Suprapubic skin (tissue), 4 donors: ENCODE measurements around the gene ERN1.

Source experiments
- CTCF ChIP-seq, 2 donors: fragments of 200-600 bp in 1 of 2; fragments of 450-650 bp in 1 of 2; sonication (generic) in 1 of 2; IDR thresholded peaks; one replicate each; pipeline ENCODE4 v1.5.1; 2016 to 2019; ENCODE audit warnings: antibody characterized with exemption in 2 of 2, mild to moderate bottlenecking in 1 of 2, moderate library complexity in 1 of 2
- EP300 ChIP-seq: sonication (generic); formaldehyde crosslinking; IDR thresholded peaks from one replicate; pipeline ENCODE4 v1.6.1; 2017; ENCODE audit warnings: antibody characterized with exemption
- POLR2A ChIP-seq, 2 donors: fragments of 450-650 bp; IDR thresholded peaks; one replicate each; pipeline ENCODE4 v1.6.1; 2017; ENCODE audit warnings: antibody characterized with exemption in 2 of 2, mild to moderate bottlenecking in 2 of 2, moderate library complexity in 2 of 2
- POLR2AphosphoS5 ChIP-seq, 3 donors: sonication (generic); formaldehyde crosslinking; IDR thresholded peaks; one replicate each; pipeline ENCODE4 v1.6.1; 2017; ENCODE audit warnings: antibody characterized with exemption in 3 of 3

- TF ChIP-seq POLR2A (IDR thresholded peaks at IDR 0.05) (no peak), CTCF (IDR thresholded peaks at IDR 0.05) (no peak), POLR2AphosphoS5 (IDR thresholded peaks at IDR 0.05) (no peak), EP300 (no peak)
These were observed 113.6 kb downstream of the ERN1 start for GRCh38 chr17:64016231-64016784.
